Measurements from ENCODE around the gene PDGFC. TPM values are rescaled to one million over a fixed set of nuclear protein-coding genes. Genes with fewer than 3 reads are reported as not detected.

The PDGFC gene
- total RNA-seq, 1 donor, result 145 TPM

DNA sequence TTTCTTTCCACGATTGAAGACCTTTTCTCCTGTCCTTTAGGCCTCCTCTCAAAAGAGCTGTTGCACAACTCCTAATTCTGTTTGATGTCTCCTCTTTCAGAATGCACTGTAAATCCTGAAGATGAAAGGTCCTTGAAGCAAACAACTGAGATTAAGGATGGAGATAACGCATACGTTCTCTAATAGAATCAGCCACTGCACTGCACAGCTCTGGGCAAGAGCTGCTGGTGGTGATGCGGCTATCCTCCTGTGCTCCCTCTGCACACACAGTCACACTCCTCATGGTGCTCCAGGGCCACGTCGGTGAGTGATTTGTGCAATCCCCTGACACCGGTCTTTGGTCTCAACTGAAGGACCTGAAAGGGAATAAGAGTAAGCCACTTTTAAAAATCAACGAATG is 208.7 kb downstream of the PDGFC start:
- Histone ChIP-seq H3K36me3 (ENCODE audit: insufficient read depth, low read length) (peaks cover 22% of the 10 kb centered on the region), H3K9me3 (ENCODE audit: low read depth, low read length) (no peaks in the 10 kb centered on the region), H3K79me2 (ENCODE audit: insufficient read depth, low read length) (peaks cover 14% of the 10 kb centered on the region), H4K20me1 (ENCODE audit: insufficient read depth, low read length) (no peaks in the 10 kb centered on the region), H3K4me1 (ENCODE audit: insufficient read depth, low read length) (peaks cover 32% of the 10 kb centered on the region), H2AFZ (ENCODE audit: low read length) (no peak overlapping the region), H3K4me2 (ENCODE audit: insufficient read depth, low read length) (no peak overlapping the region), H3K4me3 (ENCODE audit: insufficient read depth, low read length) (no peak overlapping the region), H3K27me3 (ENCODE audit: insufficient read depth, low read length) (no peaks in the 10 kb centered on the region), H3K27ac (ENCODE audit: low read depth, low read length) (no peak overlapping the region)
- no peak for DNase-seq (ENCODE audit: insufficient read length, low spot score, missing footprints)
- TF ChIP-seq, protein P1, sequence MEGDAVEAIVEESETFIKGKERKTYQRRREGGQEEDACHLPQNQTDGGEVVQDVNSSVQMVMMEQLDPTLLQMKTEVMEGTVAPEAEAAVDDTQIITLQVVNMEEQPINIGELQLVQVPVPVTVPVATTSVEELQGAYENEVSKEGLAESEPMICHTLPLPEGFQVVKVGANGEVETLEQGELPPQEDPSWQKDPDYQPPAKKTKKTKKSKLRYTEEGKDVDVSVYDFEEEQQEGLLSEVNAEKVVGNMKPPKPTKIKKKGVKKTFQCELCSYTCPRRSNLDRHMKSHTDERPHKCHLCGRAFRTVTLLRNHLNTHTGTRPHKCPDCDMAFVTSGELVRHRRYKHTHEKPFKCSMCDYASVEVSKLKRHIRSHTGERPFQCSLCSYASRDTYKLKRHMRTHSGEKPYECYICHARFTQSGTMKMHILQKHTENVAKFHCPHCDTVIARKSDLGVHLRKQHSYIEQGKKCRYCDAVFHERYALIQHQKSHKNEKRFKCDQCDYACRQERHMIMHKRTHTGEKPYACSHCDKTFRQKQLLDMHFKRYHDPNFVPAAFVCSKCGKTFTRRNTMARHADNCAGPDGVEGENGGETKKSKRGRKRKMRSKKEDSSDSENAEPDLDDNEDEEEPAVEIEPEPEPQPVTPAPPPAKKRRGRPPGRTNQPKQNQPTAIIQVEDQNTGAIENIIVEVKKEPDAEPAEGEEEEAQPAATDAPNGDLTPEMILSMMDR (IDR thresholded peaks at IDR 0.05; ENCODE audit: extremely low read depth, low read depth, low read length), result no peak

DNA sequence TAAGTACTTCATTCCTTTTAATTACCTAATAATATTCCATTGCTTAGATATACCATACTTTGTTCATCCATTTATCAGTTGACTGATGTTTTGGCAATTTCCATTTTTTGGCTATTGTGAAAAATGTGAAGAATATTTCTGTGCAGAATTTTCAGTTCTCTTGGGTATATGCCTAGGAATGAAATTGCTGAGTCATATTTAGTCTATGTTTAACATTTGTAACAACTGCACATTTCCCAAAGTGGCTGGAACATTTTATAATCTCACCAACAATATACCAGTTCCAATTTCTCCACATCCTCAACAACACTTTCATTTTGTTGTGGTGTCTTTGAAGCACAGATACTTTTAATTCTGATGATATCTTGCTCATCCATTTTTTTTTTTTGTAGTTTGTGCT is 215.5 kb downstream of the PDGFC start:
- no peak overlapping the region for H3K4me2 ChIP-seq (ENCODE audit: insufficient read depth, low read length)
- no peak for DNase-seq (ENCODE audit: insufficient read length, low spot score, missing footprints)
- peaks cover 7% of the 10 kb centered on the region for H3K79me2 ChIP-seq (ENCODE audit: insufficient read depth, low read length)

DNA sequence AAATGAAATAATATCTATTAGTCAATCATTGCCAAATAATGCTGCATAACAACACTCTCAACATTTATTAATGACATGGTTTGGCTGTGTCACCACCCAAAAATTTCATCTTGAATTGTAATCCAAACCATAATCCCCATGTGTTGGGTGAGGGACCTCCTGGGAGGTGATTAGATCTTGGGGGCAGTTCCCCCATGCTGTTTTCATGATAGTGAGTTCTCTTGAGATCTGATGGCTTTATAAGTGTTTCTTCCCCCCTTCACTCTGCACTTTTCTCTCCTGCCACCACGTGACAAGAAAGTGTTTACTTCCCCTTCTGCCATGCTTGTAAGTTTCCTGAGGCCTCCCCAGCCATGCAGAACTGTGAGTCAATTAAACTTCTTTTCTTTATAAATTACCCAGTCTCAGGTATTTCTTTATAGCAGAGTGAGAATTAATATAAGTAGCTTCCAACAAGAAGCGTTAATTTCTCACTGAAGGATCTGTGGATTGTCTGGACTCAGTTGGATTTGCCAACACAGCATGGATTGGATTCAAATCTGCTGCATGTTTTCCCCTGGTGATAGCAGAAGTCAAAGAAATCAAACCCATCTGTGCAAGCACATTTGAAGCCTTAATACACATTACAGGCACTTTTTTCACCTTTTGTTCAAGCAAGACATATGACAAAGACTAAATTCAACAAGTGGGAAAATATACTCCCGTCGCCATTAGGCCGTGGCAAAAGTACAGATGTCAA is 216.6 kb downstream of the PDGFC start:
- Histone ChIP-seq H3K27ac (ENCODE audit: low read depth, low read length) (no peak overlapping the region), H3K4me3 (ENCODE audit: insufficient read depth, low read length) (no peak overlapping the region), H3K9me3 (ENCODE audit: low read depth, low read length) (no peaks in the 10 kb centered on the region), H4K20me1 (ENCODE audit: insufficient read depth, low read length) (no peaks in the 10 kb centered on the region), H3K79me2 (ENCODE audit: insufficient read depth, low read length) (peaks cover 3% of the 10 kb centered on the region), H2AFZ (ENCODE audit: low read length) (no peak overlapping the region), H3K36me3 (ENCODE audit: insufficient read depth, low read length) (peaks cover 3% of the 10 kb centered on the region), H3K4me1 (ENCODE audit: insufficient read depth, low read length) (peaks cover 15% of the 10 kb centered on the region), H3K27me3 (ENCODE audit: insufficient read depth, low read length) (no peaks in the 10 kb centered on the region), H3K4me2 (ENCODE audit: insufficient read depth, low read length) (no peak overlapping the region)
- DNase-seq (ENCODE audit: insufficient read length, low spot score, missing footprints), result no peak
- TF ChIP-seq, protein P1 (IDR thresholded peaks at IDR 0.05; ENCODE audit: extremely low read depth, low read depth, low read length), result no peak

More for the DNA sequence above, 215.5 kb downstream of the PDGFC start:
- H3K36me3 ChIP-seq (ENCODE audit: insufficient read depth, low read length), result peaks cover 11% of the 10 kb centered on the region
- H3K27me3 ChIP-seq (ENCODE audit: insufficient read depth, low read length), result no peaks in the 10 kb centered on the region
- TF ChIP-seq, protein P1 (IDR thresholded peaks at IDR 0.05; ENCODE audit: extremely low read depth, low read depth, low read length), result no peak
- H3K4me3 ChIP-seq (ENCODE audit: insufficient read depth, low read length), result no peak overlapping the region
- no peaks in the 10 kb centered on the region for H3K9me3 ChIP-seq (ENCODE audit: low read depth, low read length)
- peaks cover 16% of the 10 kb centered on the region for H3K4me1 ChIP-seq (ENCODE audit: insufficient read depth, low read length)
- H3K27ac ChIP-seq (ENCODE audit: low read depth, low read length), result no peak overlapping the region
- H4K20me1 ChIP-seq (ENCODE audit: insufficient read depth, low read length), result no peaks in the 10 kb centered on the region
- no peak overlapping the region for H2AFZ ChIP-seq (ENCODE audit: low read length)

DNA sequence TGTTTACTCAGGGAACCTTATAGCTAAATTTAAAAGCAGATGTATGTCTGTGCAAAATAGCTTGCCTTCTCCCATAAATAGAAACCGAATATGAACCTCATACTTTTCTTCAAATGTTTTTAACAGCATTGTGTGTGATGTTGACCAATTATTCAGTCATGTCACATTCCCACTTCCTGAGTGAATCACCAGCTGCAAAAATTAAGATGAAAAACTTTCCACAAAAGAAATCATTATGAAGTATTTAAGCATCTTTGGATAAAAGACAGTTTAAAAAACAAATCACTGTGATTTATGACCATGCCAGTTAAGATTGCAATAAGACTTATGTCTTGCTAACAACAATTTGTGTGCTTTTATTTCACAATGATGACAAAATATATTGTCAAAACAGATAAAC is 220.1 kb downstream of the PDGFC start:
- no peaks in the 10 kb centered on the region for H3K36me3 ChIP-seq (ENCODE audit: insufficient read depth, low read length)
- H3K4me3 ChIP-seq (ENCODE audit: insufficient read depth, low read length), result no peak overlapping the region
- no peaks in the 10 kb centered on the region for H3K27me3 ChIP-seq (ENCODE audit: insufficient read depth, low read length)
- peak overlapping the region; percentile 56 for H3K27ac ChIP-seq (ENCODE audit: low read depth, low read length)
- no peaks in the 10 kb centered on the region for H3K9me3 ChIP-seq (ENCODE audit: low read depth, low read length)
- H4K20me1 ChIP-seq (ENCODE audit: insufficient read depth, low read length), result no peaks in the 10 kb centered on the region
- TF ChIP-seq, protein P1 (IDR thresholded peaks at IDR 0.05; ENCODE audit: extremely low read depth, low read depth, low read length), result no peak
- no peaks in the 10 kb centered on the region for H3K79me2 ChIP-seq (ENCODE audit: insufficient read depth, low read length)
- H3K4me1 ChIP-seq (ENCODE audit: insufficient read depth, low read length), result peaks cover 13% of the 10 kb centered on the region
- peak overlapping the region; percentile 8 for H3K4me2 ChIP-seq (ENCODE audit: insufficient read depth, low read length)
- no peak overlapping the region for H2AFZ ChIP-seq (ENCODE audit: low read length)
- DNase-seq (ENCODE audit: insufficient read length, low spot score, missing footprints), result no peak
